Lower lobe of right lung (tissue), 2 donors: ENCODE measurements around the gene CFDP1. TPM values are rescaled to one million over a fixed set of nuclear protein-coding genes. Genes with fewer than 3 reads are reported as not detected.

Experiments used
- ATAC-seq, 2 donors: fragments of 200-7000 bp; cut with Tn5 transposase; one replicate each; pipeline ENCODE4 v1.9.1; 2020 to 2022; ENCODE audit warnings: mild to moderate bottlenecking in 2 of 2, moderate library complexity in 2 of 2
- DNase-seq: peaks from one replicate; pipeline ENCODE4 v3.0.0-alpha.2; 2020
- H3K27ac ChIP-seq: fragments of 200-600 bp; one replicate; pipeline ENCODE4 v1.8.0; 2022
- H3K27me3 ChIP-seq: fragments of 200-600 bp; one replicate; pipeline ENCODE4 v1.8.0; 2022; ENCODE audit warnings: low read depth
- H3K36me3 ChIP-seq: fragments of 200-600 bp; one replicate; pipeline ENCODE4 v1.8.0; 2022; ENCODE audit warnings: mild to moderate bottlenecking
- H3K4me1 ChIP-seq: fragments of 200-600 bp; one replicate; pipeline ENCODE4 v1.8.0; 2022
- H3K4me3 ChIP-seq: fragments of 200-600 bp; one replicate; pipeline ENCODE4 v1.8.0; 2022; ENCODE audit warnings: mild to moderate bottlenecking
- H3K9me3 ChIP-seq: fragments of 200-600 bp; one replicate; pipeline ENCODE4 v1.8.0; 2022
- CTCF ChIP-seq: fragments of 200-600 bp; IDR thresholded peaks from one replicate; pipeline ENCODE4 v1.8.0; 2022; ENCODE audit warnings: antibody characterized with exemption, mild to moderate bottlenecking
- intact Hi-C: fragments of 100-400 bp; cut with DNase I; formaldehyde crosslinking; loops from one replicate; pipeline ENCODE4 v1.11.0; 2022
- total RNA-seq: library from RNA; stranded (reverse); fragmentation: NEBNext Ultra II Directional; extraction: Animal tissue kit (Norgen Biotek cat#: 25700); gene quantifications from one replicate; pipeline ENCODE4 v1.2.1, GENCODE V29; 2021
- donor health status: DM: no; HTN: yes; CAD: no; lungs with severe emphysema.

Gene CFDP1
- total RNA-seq, 1 donor from 2014 or later: 57.7 TPM

GRCh38 chr16:75341564-75342307 is 91.6 kb downstream of the CFDP1 start:
- intact Hi-C loops: no loop called here
- Histone ChIP-seq H3K4me3 (no peak overlapping the region), H3K36me3 (peaks cover 3% of the 10 kb centered on the region), H3K4me1 (peaks cover 18% of the 10 kb centered on the region), H3K27ac (peak overlapping the region; percentile 31), H3K9me3 (no peaks in the 10 kb centered on the region), H3K27me3 (no peaks in the 10 kb centered on the region)
- ATAC-seq: no peak
- TF ChIP-seq CTCF: no peak
- no peak for DNase-seq

- ATAC-seq: no peak
- Histone ChIP-seq H3K27me3 (no peaks in the 10 kb centered on the region), H3K36me3 (peaks cover 3% of the 10 kb centered on the region), H3K4me3 (no peak overlapping the region), H3K27ac (no peak overlapping the region), H3K9me3 (no peaks in the 10 kb centered on the region), H3K4me1 (peaks cover 18% of the 10 kb centered on the region)
- intact Hi-C loops: no loop called here
- TF ChIP-seq CTCF: no peak
- no peak for DNase-seq
These were observed 92.4 kb downstream of the CFDP1 start for GRCh38 chr16:75340741-75341491.

GRCh38 chr16:75337430-75337829 is 95.9 kb downstream of the CFDP1 start:
- no peak for ATAC-seq
- H3K36me3 ChIP-seq: no peaks in the 10 kb centered on the region
- no peak for TF ChIP-seq CTCF
- H3K4me3 ChIP-seq: no peak overlapping the region
- intact Hi-C loops: no loop called here
- DNase-seq: no peak
- H3K9me3 ChIP-seq: no peaks in the 10 kb centered on the region
- H3K4me1 ChIP-seq: peaks cover 18% of the 10 kb centered on the region
- H3K27me3 ChIP-seq: no peaks in the 10 kb centered on the region
- no peak overlapping the region for H3K27ac ChIP-seq

GRCh38 chr16:75336521-75336920 is 96.8 kb downstream of the CFDP1 start:
- intact Hi-C loops: no loop called here
- H3K4me3 ChIP-seq: no peak overlapping the region
- TF ChIP-seq CTCF: no peak
- H3K27me3 ChIP-seq: no peaks in the 10 kb centered on the region
- no peak for DNase-seq
- no peaks in the 10 kb centered on the region for H3K36me3 ChIP-seq
- ATAC-seq: no peak
- peaks cover 9% of the 10 kb centered on the region for H3K4me1 ChIP-seq
- H3K9me3 ChIP-seq: no peaks in the 10 kb centered on the region
- H3K27ac ChIP-seq: no peak overlapping the region

GRCh38 chr16:75333721-75334163 is 99.6 kb downstream of the CFDP1 start:
- no peak overlapping the region for H3K27ac ChIP-seq
- TF ChIP-seq CTCF: no peak
- peak; percentile 29 to 46 for ATAC-seq
- intact Hi-C loops: no loop called here
- H3K27me3 ChIP-seq: no peaks in the 10 kb centered on the region
- no peak for DNase-seq
- H3K4me3 ChIP-seq: no peak overlapping the region
- no peaks in the 10 kb centered on the region for H3K36me3 ChIP-seq
- peaks cover 3% of the 10 kb centered on the region for H3K4me1 ChIP-seq
- H3K9me3 ChIP-seq: no peaks in the 10 kb centered on the region
